Hepatocyte (in vitro differentiated cells): ENCODE results near the gene FOXO6. TPM values are rescaled to one million over a fixed set of nuclear protein-coding genes. Genes with fewer than 3 reads are reported as not detected.

Source experiments
- DNase-seq: peaks from one replicate; pipeline ENCODE4 v3.0.0-alpha.2; 2016; ENCODE audit warnings: low spot score
- H2AFZ ChIP-seq: fragments of 200-600 bp; sonication (generic); 2 replicates; pipeline ENCODE4 v1.6.0; 2016; ENCODE audit warnings: antibody characterized with exemption, mild to moderate bottlenecking
- H3K27ac ChIP-seq: fragments of 200-600 bp; sonication (generic); 2 replicates; pipeline ENCODE4 v1.5.1; 2016; ENCODE audit warnings: mild to moderate bottlenecking
- H3K27me3 ChIP-seq: fragments of 200-600 bp; sonication (generic); 2 replicates; pipeline ENCODE4 v1.6.1; 2016
- H3K36me3 ChIP-seq: fragments of 200-600 bp; sonication (generic); replicated peaks from 2 replicates; pipeline ENCODE4 v1.5.1; 2016; ENCODE audit warnings: low read depth; ENCODE audit not compliant: insufficient read depth
- H3K4me1 ChIP-seq: fragments of 200-600 bp; sonication (generic); 2 replicates; pipeline ENCODE4 v1.5.1; 2016; ENCODE audit warnings: mild to moderate bottlenecking, moderate library complexity; ENCODE audit not compliant: insufficient read depth
- H3K4me2 ChIP-seq: fragments of 200-600 bp; sonication (generic); 2 replicates; pipeline ENCODE4 v1.6.0; 2016
- H3K4me3 ChIP-seq: fragments of 200-600 bp; sonication (generic); 2 replicates; pipeline ENCODE4 v1.5.1; 2016; ENCODE audit warnings: mild to moderate bottlenecking
- H3K79me2 ChIP-seq: fragments of 200-600 bp; sonication (generic); 2 replicates; pipeline ENCODE4 v1.6.0; 2017; ENCODE audit warnings: mild to moderate bottlenecking
- H3K9me2 ChIP-seq: fragments of 200-600 bp; sonication (generic); replicated peaks from 2 replicates; pipeline ENCODE4 v1.6.0; 2017; ENCODE audit warnings: mild to moderate bottlenecking; ENCODE audit not compliant: insufficient read depth
- H3K9me3 ChIP-seq: fragments of 200-600 bp; sonication (generic); 2 replicates; pipeline ENCODE4 v1.5.1; 2016; ENCODE audit warnings: low read depth, mild to moderate bottlenecking
- H4K20me1 ChIP-seq: fragments of 200-600 bp; sonication (generic); 2 replicates; pipeline ENCODE4 v1.6.0; 2016; ENCODE audit warnings: mild to moderate bottlenecking; ENCODE audit not compliant: insufficient read depth, poor library complexity, severe bottlenecking
- CTCF ChIP-seq: fragments of 200-600 bp; sonication (generic); IDR thresholded peaks from 2 replicates; pipeline ENCODE4 v1.5.1; 2016; ENCODE audit warnings: antibody characterized with exemption, mild to moderate bottlenecking; ENCODE audit not compliant: poor library complexity
- EZH2 ChIP-seq: fragments of 200-600 bp; sonication (generic); IDR thresholded peaks from 2 replicates; pipeline ENCODE4 v1.6.1; 2016; ENCODE audit warnings: antibody characterized with exemption, mild to moderate bottlenecking, borderline replicate concordance
- EZH2phosphoT487 ChIP-seq: fragments of 200-600 bp; sonication (generic); IDR thresholded peaks from one replicate; pipeline ENCODE4 v1.6.1; 2018; ENCODE audit warnings: antibody characterized with exemption, mild to moderate bottlenecking, low read depth, moderate library complexity; ENCODE audit not compliant: unreplicated experiment, severe bottlenecking
- WGBS: methylation state at CpG from one replicate; pipeline ENCODE4 v1.1.6; 2016; ENCODE audit warnings: low lambda C conversion rate; ENCODE audit errors: missing lambda C conversion rate; 5-methylcytosine and 5-hydroxymethylcytosine counted together
- polyA plus RNA-seq: library from polyadenylated mRNA; unstranded; fragments of >200 nt; fragmentation: Nextera tagmentation; extraction: Ambion mirVana; gene quantifications from 2 replicates; pipeline ENCODE4 v1.2.1, GENCODE V29; 2016
- total RNA-seq: library from RNA; depleted of rRNA; stranded (reverse); fragments of >200 nt; gene quantifications from 2 replicates; pipeline ENCODE4 v1.2.3, GENCODE V29; 2014

Gene FOXO6
- total RNA-seq: 0.80 and 1.4 TPM in 2 replicates
- 4.2 and 5.0 TPM in 2 replicates for polyA plus RNA-seq

DNA sequence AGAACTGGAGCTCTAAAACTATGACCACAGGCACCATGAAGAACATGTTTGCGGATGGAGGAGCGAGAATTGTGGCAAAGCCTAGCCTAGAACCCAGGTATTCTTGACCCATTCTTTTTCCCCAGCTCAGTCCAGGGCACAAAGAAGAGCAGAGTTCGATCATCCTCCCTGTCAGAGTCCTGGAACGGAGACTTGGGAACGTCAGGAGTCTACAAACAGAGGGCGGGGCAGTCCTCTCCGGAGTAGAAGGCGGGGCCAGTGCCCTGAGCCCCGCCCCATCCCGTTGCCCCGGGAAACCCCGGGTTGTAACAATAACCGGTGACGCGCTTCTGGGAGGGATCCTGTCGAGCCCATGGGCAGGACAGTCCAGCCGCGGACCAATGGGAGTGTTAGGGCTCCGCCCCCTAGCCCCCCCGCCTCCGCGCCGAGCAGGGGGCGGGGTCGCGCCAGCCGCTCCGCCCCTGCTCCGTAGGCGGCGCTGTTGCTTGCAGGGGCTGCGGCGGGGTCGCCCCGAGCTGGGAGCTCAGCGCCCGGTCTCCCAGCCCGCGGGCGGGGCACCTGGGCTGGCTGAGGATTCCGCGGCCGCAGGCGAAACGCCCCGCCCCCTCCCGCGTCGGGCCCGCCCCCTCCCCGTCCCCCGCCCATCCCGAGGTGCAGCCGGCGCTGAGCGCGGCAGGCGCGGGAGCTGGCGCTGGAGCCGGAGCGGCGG lies at the start of gene FOXO6:
Gene FOXO6 (plus strand): TSS at position 649 of the 709 bp plus-strand sequence.
- Histone ChIP-seq H3K9me3 (no peaks in the 10 kb centered on the region), H3K4me3 (peak within 1 kb of the TSS; percentile 70), H3K27me3 (peaks cover 18% of the 10 kb centered on the region), H4K20me1 (no peaks in the 10 kb centered on the region), H3K36me3 (no peaks in the 10 kb centered on the region), H3K4me1 (peaks cover 44% of the 10 kb centered on the region), H3K27ac (peak within 1 kb of the TSS; percentile 7), H3K9me2 (no peaks in the 10 kb centered on the region), H3K79me2 (no peaks in the 10 kb centered on the region), H3K4me2 (peak within 1 kb of the TSS; percentile 93), H2AFZ (peak within 1 kb of the TSS; percentile 45)
- TF ChIP-seq CTCF: peak; percentile 61
- no peak for TF ChIP-seq EZH2phosphoT487
- no peak for TF ChIP-seq EZH2
- WGBS: 4% methylated on average over 19 of the region's 63 CpGs
- DNase-seq: peak; percentile 99

GRCh38 chr1:41312991-41313645 lies 48.1 kb upstream of the FOXO6 start:
- Histone ChIP-seq H3K4me2 (no peak overlapping the region), H2AFZ (no peak overlapping the region), H3K4me3 (no peak overlapping the region), H3K9me3 (no peaks in the 10 kb centered on the region), H3K9me2 (no peaks in the 10 kb centered on the region), H3K36me3 (no peaks in the 10 kb centered on the region), H3K4me1 (peaks cover 19% of the 10 kb centered on the region), H3K27me3 (no peaks in the 10 kb centered on the region), H3K79me2 (no peaks in the 10 kb centered on the region), H4K20me1 (no peaks in the 10 kb centered on the region), H3K27ac (no peak overlapping the region)
- WGBS: 90% methylated on average over 4 of the region's 4 CpGs
- no peak for DNase-seq
- TF ChIP-seq EZH2phosphoT487 (no peak), CTCF (no peak), EZH2 (no peak)

DNA sequence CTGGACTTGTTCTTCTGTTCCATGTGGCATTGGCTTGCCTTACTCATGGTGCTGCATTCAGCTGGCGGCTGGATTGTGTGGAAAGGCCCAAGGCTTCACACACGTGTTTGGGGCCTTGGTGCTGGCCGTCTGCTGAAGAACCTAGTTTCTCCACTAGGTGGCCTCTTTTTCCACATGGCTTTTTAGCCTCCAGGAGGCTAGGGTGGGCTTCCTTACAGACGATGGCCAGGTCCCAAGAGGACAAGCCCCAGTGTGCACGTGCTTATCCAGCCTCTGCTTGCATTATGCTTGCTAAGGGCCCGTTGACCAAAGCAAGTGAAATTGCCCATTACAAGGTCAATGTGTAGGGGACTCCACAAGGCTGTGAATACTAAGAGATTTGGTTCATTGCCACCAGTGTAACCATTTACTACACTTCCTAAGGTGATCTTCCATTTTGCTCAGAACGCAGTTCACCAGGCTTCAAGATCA lies 47.5 kb upstream of the FOXO6 start:
- no peak for DNase-seq
- Histone ChIP-seq H3K9me2 (no peaks in the 10 kb centered on the region), H4K20me1 (no peaks in the 10 kb centered on the region), H3K27ac (no peak overlapping the region), H3K9me3 (no peaks in the 10 kb centered on the region), H3K4me1 (peaks cover 19% of the 10 kb centered on the region), H3K36me3 (no peaks in the 10 kb centered on the region), H3K79me2 (no peaks in the 10 kb centered on the region), H2AFZ (no peak overlapping the region), H3K4me3 (no peak overlapping the region), H3K4me2 (no peak overlapping the region), H3K27me3 (no peaks in the 10 kb centered on the region)
- WGBS: 79% methylated on average over 7 of the region's 7 CpGs
- no peak for TF ChIP-seq EZH2
- TF ChIP-seq CTCF: peak; percentile 40
- no peak for TF ChIP-seq EZH2phosphoT487
